SK-N-SH (cell line): Measurements from ENCODE around the gene ZNF665. TPM values are rescaled to one million over a fixed set of nuclear protein-coding genes. Genes with fewer than 3 reads are reported as not detected.
"Not testable (repeated sequence)": the region's sequence is repeated elsewhere in the genome, so short reads cannot be mapped to it uniquely, and the experiment has no call there.

ENCODE experiments used
- CTCF ChIA-PET: fragments of 300-600, 350-600 bp; formaldehyde crosslinking; extraction: SDS; loops from one replicate; lab custom pipeline; 2021; lab: Yijun Ruan, JAX
- POLR2A ChIA-PET: fragments of 350-600 bp; sonication (Branson Sonifier 250); formaldehyde crosslinking; extraction: SDS; loops from one replicate; lab custom pipeline; 2020; ENCODE audit warnings: antibody characterized with exemption, inconsistent platforms; lab: Yijun Ruan, JAX
- DNase-seq: peaks from one replicate; pipeline ENCODE4 v3.0.0; 2012
- H2AFZ ChIP-seq: fragments of 200-600 bp; sonication (generic); 2 replicates; pipeline ENCODE4 v1.8.1; 2016; ENCODE audit warnings: antibody characterized with exemption, mild to moderate bottlenecking, low read depth
- H3F3A ChIP-seq: fragments of 200-600 bp; sonication (generic); replicated peaks from 2 replicates; pipeline ENCODE3; 2016; ENCODE audit warnings: antibody characterized with exemption, mild to moderate bottlenecking; ENCODE audit not compliant: insufficient read depth
- H3K27ac ChIP-seq, 2 experiments: fragments of 200-500 bp in 1 of 2; fragments of 200-600 bp in 1 of 2; sonication (Bioruptor generic) in 1 of 2; sonication (generic), shearing (Covaris generic) in 1 of 2; 2 replicates each; pipeline versions ENCODE4 v1.5.1 to v1.6.1; 2014 to 2016; ENCODE audit warnings: low read depth in 2 of 2, inconsistent platforms in 1 of 2, low read length in 1 of 2, mild to moderate bottlenecking in 1 of 2, mixed read lengths in 1 of 2
- H3K27me3 ChIP-seq: fragments of 200-600 bp; sonication (generic), shearing (Covaris generic); 2 replicates; pipeline ENCODE4 v1.6.1; 2016; ENCODE audit warnings: mixed run types; ENCODE audit not compliant: insufficient read depth
- H3K36me3 ChIP-seq, 2 experiments: fragments of 200-500 bp in 1 of 2; fragments of 200-600 bp in 1 of 2; sonication (Bioruptor generic) in 1 of 2; sonication (generic) in 1 of 2; replicated peaks in 1 of 2; 2 replicates each; pipeline versions ENCODE3 to v1.5.1; 2014 to 2016; ENCODE audit warnings: low read length in 1 of 2, mild to moderate bottlenecking in 1 of 2; ENCODE audit not compliant: insufficient read depth in 2 of 2, control insufficient read depth in 1 of 2
- H3K4me1 ChIP-seq, 2 experiments: fragments of 200-500 bp in 1 of 2; fragments of 200-600 bp in 1 of 2; sonication (Bioruptor generic) in 1 of 2; sonication (generic), shearing (Covaris generic) in 1 of 2; 2 replicates each; pipeline versions ENCODE4 v1.5.1 to v1.6.1; 2014 to 2016; ENCODE audit warnings: low read depth in 1 of 2, low read length in 1 of 2, mixed run types in 1 of 2; ENCODE audit not compliant: insufficient read depth in 2 of 2, control insufficient read depth in 1 of 2
- H3K4me2 ChIP-seq: fragments of 200-600 bp; sonication (generic), shearing (Covaris generic); 2 replicates; pipeline ENCODE4 v1.6.1; 2017; ENCODE audit warnings: mixed run types
- H3K4me3 ChIP-seq, 2 experiments: fragments of 200-500 bp in 1 of 2; fragments of 200-600 bp in 1 of 2; sonication (Bioruptor generic) in 1 of 2; sonication (generic), shearing (Covaris generic) in 1 of 2; 2 replicates each; pipeline versions ENCODE4 v1.5.1 to v1.8.1; 2014 to 2016; ENCODE audit warnings: low read depth in 2 of 2, inconsistent platforms in 1 of 2, low read length in 1 of 2, mild to moderate bottlenecking in 1 of 2, mixed read lengths in 1 of 2, moderate library complexity in 1 of 2
- H3K79me2 ChIP-seq: fragments of 200-600 bp; sonication (generic); 2 replicates; pipeline ENCODE4 v1.8.1; 2017; ENCODE audit warnings: mild to moderate bottlenecking; ENCODE audit not compliant: insufficient read depth
- H3K9ac ChIP-seq: fragments of 200-600 bp; sonication (generic); 2 replicates; pipeline ENCODE4 v1.6.1; 2017; ENCODE audit warnings: mixed run types
- H3K9me2 ChIP-seq: fragments of 200-600 bp; sonication (generic); 2 replicates; pipeline ENCODE4 v1.6.1; 2017; ENCODE audit warnings: mixed run types
- H3K9me3 ChIP-seq: fragments of 200-600 bp; sonication (generic); 2 replicates; pipeline ENCODE4 v1.6.1; 2017; ENCODE audit warnings: mixed run types, mild to moderate bottlenecking, moderate library complexity
- H4K20me1 ChIP-seq: fragments of 200-600 bp; sonication (generic); 2 replicates; pipeline ENCODE4 v1.6.1; 2017; ENCODE audit warnings: mild to moderate bottlenecking, mixed run types; ENCODE audit not compliant: insufficient read depth
- CTCF ChIP-seq: fragments of 200-600 bp; sonication (generic); IDR thresholded peaks from 2 replicates; pipeline ENCODE4 v1.6.1; 2017; ENCODE audit warnings: antibody characterized with exemption, mild to moderate bottlenecking, moderate library complexity
- ELF1 ChIP-seq: IDR thresholded peaks from 2 replicates; pipeline ENCODE4 v1.4.0; 2012
- FOSL2 ChIP-seq: IDR thresholded peaks from 2 replicates; pipeline ENCODE4 v1.4.0; 2012; ENCODE audit warnings: low read depth, mild to moderate bottlenecking, moderate library complexity, borderline replicate concordance
- FOXJ3 ChIP-seq: sonication (generic); formaldehyde crosslinking; IDR thresholded peaks from 2 replicates; pipeline ENCODE4 v1.5.1; 2020; ENCODE audit warnings: mild to moderate bottlenecking, missing genetic modification reagents
- NFIC ChIP-seq: IDR thresholded peaks from 2 replicates; pipeline ENCODE4 v1.4.0; 2012; ENCODE audit warnings: borderline replicate concordance
- NRF1 ChIP-seq: IDR thresholded peaks from 2 replicates; pipeline ENCODE4 v1.6.1; 2012; ENCODE audit warnings: low read depth, mild to moderate bottlenecking, low read length
- PBX3 ChIP-seq: IDR thresholded peaks from 2 replicates; pipeline ENCODE4; 2012
- RXRA ChIP-seq: IDR thresholded peaks from 2 replicates; pipeline ENCODE4 v1.4.0; 2012; ENCODE audit warnings: low read depth, mild to moderate bottlenecking, borderline replicate concordance
- TAF1 ChIP-seq: IDR thresholded peaks from 2 replicates; pipeline ENCODE4 v1.6.1; 2012; ENCODE audit warnings: low read depth, mild to moderate bottlenecking, low read length, moderate library complexity, borderline replicate concordance
- TEAD4 ChIP-seq: IDR thresholded peaks from 2 replicates; pipeline ENCODE4 v1.4.0; 2012; ENCODE audit warnings: mild to moderate bottlenecking, borderline replicate concordance; ENCODE audit not compliant: insufficient read depth
- USF2 ChIP-seq: fragments of 150-350 bp; IDR thresholded peaks from 2 replicates; pipeline ENCODE4 v1.6.1; 2017; ENCODE audit warnings: antibody characterized with exemption, low read length, low read depth, borderline replicate concordance
- WGBS: methylation state at CpG from one replicate; pipeline ENCODE4 v1.1.6; 2017; ENCODE audit warnings: low lambda C conversion rate; 5-methylcytosine and 5-hydroxymethylcytosine counted together
- polyA plus RNA-seq, 3 experiments: library from polyadenylated mRNA; depleted of rRNA; stranded (reverse); fragments of >200 nt; gene quantifications; 2 replicates each; pipeline ENCODE4 v1.2.3, GENCODE V29; 2012

Gene ZNF665
- polyA plus RNA-seq, 1 of the 3 experiments (the other 2 are of a cell fraction) = 3.2 TPM

GRCh38 chr19:53224606-53225005 is 31.4 kb upstream of the ZNF665 start (continued):
- no peak for TF ChIP-seq CTCF
- TF ChIP-seq FOSL2 = no peak
- TF ChIP-seq NFIC = no peak
- no peak for TF ChIP-seq ELF1
- TF ChIP-seq NRF1 = no peak
- no peak for TF ChIP-seq FOXJ3 (CRISPR knock-in tag)
- TF ChIP-seq PBX3 = no peak
- TF ChIP-seq USF2 = no peak
- no peak for TF ChIP-seq TAF1
- TF ChIP-seq, all 33 proteins: peak for 0

- H3K36me3 ChIP-seq, H3F3A ChIP-seq, H3K79me2 ChIP-seq, H4K20me1 ChIP-seq, H3K4me3 ChIP-seq, H2AFZ ChIP-seq, DNase-seq, CTCF ChIA-PET, H3K27me3 ChIP-seq, H3K4me2 ChIP-seq, H3K9ac ChIP-seq, H3K4me1 ChIP-seq, POLR2A ChIA-PET, H3K27ac ChIP-seq, H3K9me2 ChIP-seq: not testable (repeated sequence)
- H3K9me3 ChIP-seq = 0 out of 2 replicates have a peak, but pooled peaks cover 12% of the 10 kb centered on the region
- 0% methylated on average over 1 of the region's 28 CpGs for WGBS
Observed at GRCh38 chr19:53222716-53223115, 29.6 kb upstream of the ZNF665 start.

- WGBS = 61% methylated on average over 2 of the region's 2 CpGs
- no peak for TF ChIP-seq RXRA
- TF ChIP-seq FOSL2 = no peak
- no peak for TF ChIP-seq TEAD4
- TF ChIP-seq PBX3 = no peak
- TF ChIP-seq ELF1 = no peak
- TF ChIP-seq FOXJ3 (CRISPR knock-in tag) = no peak
- no peaks in the 10 kb centered on the region for H3K4me1 ChIP-seq
Observed at GRCh38 chr19:53212703-53213320, 19.7 kb upstream of the ZNF665 start.

GRCh38 chr19:53211554-53211953 is 18.4 kb upstream of the ZNF665 start:
- H3K27ac ChIP-seq, H3K4me1 ChIP-seq, H3K9ac ChIP-seq, H2AFZ ChIP-seq, H3F3A ChIP-seq, H3K4me3 ChIP-seq, H4K20me1 ChIP-seq, H3K79me2 ChIP-seq, DNase-seq, H3K4me2 ChIP-seq, H3K27me3 ChIP-seq, H3K9me2 ChIP-seq, POLR2A ChIA-PET, CTCF ChIA-PET: not testable (repeated sequence)
- Histone ChIP-seq H3K36me3 (peaks cover 0 to 17% of the 10 kb centered on the region in 2 experiments), H3K9me3 (peaks cover 35% of the 10 kb centered on the region)
- WGBS = 55% methylated on average over 3 of the region's 3 CpGs

More at GRCh38 chr19:53212703-53213320, 19.7 kb upstream of the ZNF665 start:
- Histone ChIP-seq H2AFZ (no peak overlapping the region), H3K36me3 (peaks cover 0 to 17% of the 10 kb centered on the region in 2 experiments), H4K20me1 (no peaks in the 10 kb centered on the region), H3K4me2 (no peak overlapping the region), H3K4me3 (no peak overlapping the region; a peak in 1 of 4 replicates), H3K9ac (no peak overlapping the region), H3K79me2 (no peaks in the 10 kb centered on the region), H3K9me3 (peaks cover 35% of the 10 kb centered on the region), H3K9me2 (no peaks in the 10 kb centered on the region), H3K27ac (no peak overlapping the region), H3F3A (no peaks in the 10 kb centered on the region), H3K27me3 (no peaks in the 10 kb centered on the region)
- ChIA-PET CTCF (no interaction called here), POLR2A (no interaction called here)
- DNase-seq = no peak
